Measurements from ENCODE around the gene LNX1. TPM values are rescaled to one million over a fixed set of nuclear protein-coding genes. Genes with fewer than 3 reads are reported as not detected.

Gene LNX1
- 70.7 and 72.5 TPM in 2 replicates for total RNA-seq

GRCh38 chr4:53591372-53591892, at the start of gene LNX1:
Gene LNX1, minus strand, starts transcription at chr4:53591486. Its CDS starts 17,484 bp downstream, at chr4:53574002.

Other genes starting within 250 kb of the LNX1 start
- gene SCFD2, start 225.4 kb downstream of the LNX1 start, total RNA-seq, result 43.0 and 50.6 TPM in 2 replicates
- 97.7 and 106 TPM in 2 replicates for gene FIP1L1, start 213.8 kb downstream of the LNX1 start, total RNA-seq

Data from articular chondrocyte of knee joint (primary cell).